Thymus (tissue), 11 donors: ENCODE data around the gene LSP1. TPM values are rescaled to one million over a fixed set of nuclear protein-coding genes. Genes with fewer than 3 reads are reported as not detected.
A peak's percentile ranks its signal among the peaks of the same experiment; 100 is the strongest.

Experiments used
- DNase-seq, 9 donors: peaks; one replicate each; pipeline ENCODE4 v3.0.0-alpha.2; 2013; ENCODE audit warnings: low spot score in 9 of 9, low read depth in 6 of 9, missing footprints in 1 of 9
- H3K27ac ChIP-seq, 2 donors: one replicate each; pipeline ENCODE4 v1.5.1; 2013; ENCODE audit warnings: control low read depth in 1 of 2, low read depth in 1 of 2, low read length in 1 of 2, mild to moderate bottlenecking in 1 of 2, moderate library complexity in 1 of 2
- H3K27me3 ChIP-seq, 2 donors: one replicate each; pipeline ENCODE4 v1.5.1; 2013; ENCODE audit warnings: low read length in 1 of 2; ENCODE audit not compliant: control insufficient read depth in 2 of 2, insufficient read depth in 1 of 2
- H3K36me3 ChIP-seq, 2 donors: one replicate each; pipeline ENCODE4 v1.5.1; 2013; ENCODE audit warnings: low read length in 1 of 2, mild to moderate bottlenecking in 1 of 2, moderate library complexity in 1 of 2; ENCODE audit not compliant: control insufficient read depth in 2 of 2, insufficient read depth in 2 of 2
- H3K4me1 ChIP-seq, 2 donors: one replicate each; pipeline ENCODE4 v1.5.1; 2013; ENCODE audit warnings: low read length in 2 of 2; ENCODE audit not compliant: control insufficient read depth in 2 of 2, insufficient read depth in 2 of 2
- H3K4me3 ChIP-seq, 2 donors: one replicate each; pipeline ENCODE4 v1.5.1; 2013; ENCODE audit warnings: low read length in 2 of 2, control low read depth in 1 of 2, mild to moderate bottlenecking in 1 of 2
- H3K9me3 ChIP-seq, 2 donors: one replicate each; pipeline ENCODE4 v1.5.1; 2013; ENCODE audit warnings: low read length in 1 of 2, mild to moderate bottlenecking in 1 of 2; ENCODE audit not compliant: control insufficient read depth in 2 of 2, insufficient read depth in 1 of 2
- WGBS: extraction: QIAGEN DNeasy Blood & Tissue Kit; methylation state at CpG from one replicate; pipeline ENCODE4 v1.1.7; 2013; 5-methylcytosine and 5-hydroxymethylcytosine counted together
- polyA plus RNA-seq: library from polyadenylated mRNA; stranded (reverse); fragments of 200-250 nt; gene quantifications from one replicate; pipeline ENCODE4 v1.2.3, GENCODE V29; 2013
- total RNA-seq: library from RNA; stranded (reverse); fragments of 120-200 nt; gene quantifications from one replicate; pipeline ENCODE4 v1.2.4, GENCODE V29; 2013
- donor health status: healthy.

The LSP1 gene
- total and polyA plus RNA-seq, 2 donors, result 138 to 179 TPM

- Histone ChIP-seq H3K27me3 (no peaks in the 10 kb centered on the region), H3K27ac (peak overlapping the region in 1 of 2 donors; percentile 17), H3K4me1 (peaks cover 4 to 59% of the 10 kb centered on the region in 2 donors), H3K9me3 (no peaks in the 10 kb centered on the region), H3K36me3 (no peaks in the 10 kb centered on the region), H3K4me3 (no peak overlapping the region)
- no peak for DNase-seq
- 92% methylated on average over 21 of the region's 21 CpGs for WGBS
Observed at GRCh38 chr11:1924646-1925372, 71.9 kb downstream of the LSP1 start.

GRCh38 chr11:1925373-1926155, 72.7 kb downstream of the LSP1 start:
- DNase-seq, result no peak
- Histone ChIP-seq H3K9me3 (no peaks in the 10 kb centered on the region), H3K4me3 (no peak overlapping the region), H3K27ac (no peak overlapping the region), H3K4me1 (peaks cover 7 to 66% of the 10 kb centered on the region in 2 donors), H3K36me3 (no peaks in the 10 kb centered on the region), H3K27me3 (no peaks in the 10 kb centered on the region)
- 97% methylated on average over 23 of the region's 23 CpGs for WGBS

GRCh38 chr11:1926156-1927025, 73.5 kb downstream of the LSP1 start:
- no peak overlapping the region for H3K4me3 ChIP-seq
- H3K9me3 ChIP-seq, result no peaks in the 10 kb centered on the region
- no peaks in the 10 kb centered on the region for H3K27me3 ChIP-seq
- WGBS, result 93% methylated on average over 41 of the region's 41 CpGs
- no peak overlapping the region for H3K27ac ChIP-seq
- H3K4me1 ChIP-seq, result peaks cover 7 to 72% of the 10 kb centered on the region in 2 donors
- DNase-seq, result no peak
- H3K36me3 ChIP-seq, result no peaks in the 10 kb centered on the region

- Histone ChIP-seq H3K9me3 (no peaks in the 10 kb centered on the region), H3K4me1 (peaks cover 7 to 78% of the 10 kb centered on the region in 2 donors), H3K4me3 (no peak overlapping the region), H3K27ac (peak overlapping the region in 1 of 2 donors; percentile 11), H3K27me3 (no peaks in the 10 kb centered on the region), H3K36me3 (no peaks in the 10 kb centered on the region)
- WGBS, result 82% methylated on average over 28 of the region's 28 CpGs
- no peak for DNase-seq
Observed at GRCh38 chr11:1927026-1927847, 74.4 kb downstream of the LSP1 start.

- no peak for DNase-seq
- Histone ChIP-seq H3K27ac (peak overlapping the region in 1 of 2 donors; percentile 26), H3K27me3 (no peaks in the 10 kb centered on the region), H3K4me1 (peaks cover 3 to 72% of the 10 kb centered on the region in 2 donors), H3K36me3 (no peaks in the 10 kb centered on the region), H3K9me3 (no peaks in the 10 kb centered on the region), H3K4me3 (no peak overlapping the region)
- 85% methylated on average over 20 of the region's 20 CpGs for WGBS
Observed at GRCh38 chr11:1927848-1928469, 75.1 kb downstream of the LSP1 start.

GRCh38 chr11:1928470-1928890, 75.6 kb downstream of the LSP1 start:
- no peaks in the 10 kb centered on the region for H3K9me3 ChIP-seq
- H3K27ac ChIP-seq, result peak overlapping the region in 1 of 2 donors; percentile 26
- peaks cover 3 to 67% of the 10 kb centered on the region in 2 donors for H3K4me1 ChIP-seq
- no peaks in the 10 kb centered on the region for H3K36me3 ChIP-seq
- no peak for DNase-seq
- WGBS, result 97% methylated on average over 13 of the region's 13 CpGs
- H3K4me3 ChIP-seq, result no peak overlapping the region
- no peaks in the 10 kb centered on the region for H3K27me3 ChIP-seq

GRCh38 chr11:1928891-1929541, 76.1 kb downstream of the LSP1 start:
- Histone ChIP-seq H3K36me3 (no peaks in the 10 kb centered on the region), H3K27ac (no peak overlapping the region), H3K27me3 (no peaks in the 10 kb centered on the region), H3K4me3 (no peak overlapping the region), H3K9me3 (no peaks in the 10 kb centered on the region), H3K4me1 (peaks cover 3 to 63% of the 10 kb centered on the region in 2 donors)
- WGBS, result 96% methylated on average over 35 of the region's 35 CpGs
- DNase-seq, result no peak
